Measurements from ENCODE around the gene PEPD. TPM values are rescaled to one million over a fixed set of nuclear protein-coding genes. Genes with fewer than 3 reads are reported as not detected.

The PEPD gene
- total RNA-seq, 4 donors from 2014 or later, result 58.9 to 81.0 (median 70.7) TPM

DNA sequence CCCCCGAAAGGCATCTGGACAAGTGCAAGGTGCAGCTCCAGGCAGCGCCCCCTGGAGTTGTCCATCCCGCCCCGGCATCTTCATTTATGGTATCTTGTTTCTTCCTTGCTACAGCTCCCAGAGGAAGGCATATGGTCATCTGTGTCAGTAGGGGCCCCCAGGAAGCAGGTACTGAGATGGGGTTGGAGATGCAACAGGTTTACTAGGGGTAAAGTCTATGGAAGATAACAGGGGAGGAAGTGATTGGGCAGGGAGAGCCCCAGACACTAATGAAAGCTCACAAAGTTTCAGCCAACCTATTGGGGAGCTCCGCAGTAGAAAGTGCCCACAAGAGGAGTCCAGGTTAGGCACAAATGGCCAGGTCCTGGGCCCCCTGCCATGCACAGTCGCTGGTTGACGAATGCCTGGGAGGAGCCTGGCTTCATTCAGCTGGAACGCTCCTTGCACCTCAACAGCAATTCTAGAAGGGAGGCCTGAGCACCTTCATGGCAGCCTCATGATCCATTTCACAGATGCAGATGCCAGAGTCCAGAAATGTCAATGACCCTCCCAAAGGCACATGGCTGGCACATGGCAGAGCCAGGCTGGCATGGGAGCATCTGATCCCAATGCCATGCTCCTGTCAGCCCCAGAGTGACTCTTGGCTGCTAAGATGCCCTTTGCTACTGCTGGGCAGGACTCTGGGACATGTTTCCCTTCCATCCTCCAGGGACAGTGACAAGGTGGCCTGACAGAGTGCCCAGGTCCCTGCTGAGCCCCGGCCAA, 23.8 kb upstream of the PEPD start:
- no peak for DNase-seq (ENCODE audit: low spot score in 2 of 2)
- WGBS, 2 donors, result 78 to 82% methylated on average over 9 of the region's 9 CpGs
- TF ChIP-seq, protein P1, sequence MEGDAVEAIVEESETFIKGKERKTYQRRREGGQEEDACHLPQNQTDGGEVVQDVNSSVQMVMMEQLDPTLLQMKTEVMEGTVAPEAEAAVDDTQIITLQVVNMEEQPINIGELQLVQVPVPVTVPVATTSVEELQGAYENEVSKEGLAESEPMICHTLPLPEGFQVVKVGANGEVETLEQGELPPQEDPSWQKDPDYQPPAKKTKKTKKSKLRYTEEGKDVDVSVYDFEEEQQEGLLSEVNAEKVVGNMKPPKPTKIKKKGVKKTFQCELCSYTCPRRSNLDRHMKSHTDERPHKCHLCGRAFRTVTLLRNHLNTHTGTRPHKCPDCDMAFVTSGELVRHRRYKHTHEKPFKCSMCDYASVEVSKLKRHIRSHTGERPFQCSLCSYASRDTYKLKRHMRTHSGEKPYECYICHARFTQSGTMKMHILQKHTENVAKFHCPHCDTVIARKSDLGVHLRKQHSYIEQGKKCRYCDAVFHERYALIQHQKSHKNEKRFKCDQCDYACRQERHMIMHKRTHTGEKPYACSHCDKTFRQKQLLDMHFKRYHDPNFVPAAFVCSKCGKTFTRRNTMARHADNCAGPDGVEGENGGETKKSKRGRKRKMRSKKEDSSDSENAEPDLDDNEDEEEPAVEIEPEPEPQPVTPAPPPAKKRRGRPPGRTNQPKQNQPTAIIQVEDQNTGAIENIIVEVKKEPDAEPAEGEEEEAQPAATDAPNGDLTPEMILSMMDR (IDR thresholded peaks at IDR 0.05), result no peak

DNA sequence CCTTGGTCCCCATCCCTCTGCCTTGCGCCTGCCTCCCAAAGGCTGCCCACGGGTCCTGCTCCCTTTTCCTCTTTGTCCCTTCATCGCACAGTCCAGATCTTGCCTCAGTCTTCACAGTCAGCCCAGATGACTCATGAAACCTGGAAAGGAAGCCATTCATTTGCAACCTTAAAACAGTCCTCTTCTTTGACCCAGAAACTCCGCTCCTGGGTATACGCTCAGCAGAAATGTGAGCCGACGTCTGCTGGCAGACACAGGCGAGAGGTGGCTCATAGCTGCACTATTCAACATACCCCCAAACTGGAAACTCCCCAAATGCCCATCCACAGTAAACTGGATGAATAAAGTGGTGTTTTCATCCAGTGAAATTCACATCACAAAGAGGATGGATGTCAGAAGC, 13.6 kb upstream of the PEPD start:
- TF ChIP-seq, protein P1 (IDR thresholded peaks at IDR 0.05), result no peak
- no peak for TF ChIP-seq POLR2A (IDR thresholded peaks at IDR 0.05)
- 55% methylated on average over 8 of the region's 8 CpGs for WGBS, 2 donors
- H3K4me3 ChIP-seq (ENCODE audit: low read depth, poor library complexity, severe bottlenecking), result no peak overlapping the region
- DNase-seq (ENCODE audit: low spot score in 2 of 2), result no peak
- intact Hi-C loops (cut with DNase I; ENCODE audit: low total_unique reads), result no loop called here

More for the DNA sequence above, 23.8 kb upstream of the PEPD start:
- no peak overlapping the region for H3K4me3 ChIP-seq (ENCODE audit: low read depth, poor library complexity, severe bottlenecking)
- intact Hi-C loops (cut with DNase I; ENCODE audit: low total_unique reads), result no loop called here

DNA sequence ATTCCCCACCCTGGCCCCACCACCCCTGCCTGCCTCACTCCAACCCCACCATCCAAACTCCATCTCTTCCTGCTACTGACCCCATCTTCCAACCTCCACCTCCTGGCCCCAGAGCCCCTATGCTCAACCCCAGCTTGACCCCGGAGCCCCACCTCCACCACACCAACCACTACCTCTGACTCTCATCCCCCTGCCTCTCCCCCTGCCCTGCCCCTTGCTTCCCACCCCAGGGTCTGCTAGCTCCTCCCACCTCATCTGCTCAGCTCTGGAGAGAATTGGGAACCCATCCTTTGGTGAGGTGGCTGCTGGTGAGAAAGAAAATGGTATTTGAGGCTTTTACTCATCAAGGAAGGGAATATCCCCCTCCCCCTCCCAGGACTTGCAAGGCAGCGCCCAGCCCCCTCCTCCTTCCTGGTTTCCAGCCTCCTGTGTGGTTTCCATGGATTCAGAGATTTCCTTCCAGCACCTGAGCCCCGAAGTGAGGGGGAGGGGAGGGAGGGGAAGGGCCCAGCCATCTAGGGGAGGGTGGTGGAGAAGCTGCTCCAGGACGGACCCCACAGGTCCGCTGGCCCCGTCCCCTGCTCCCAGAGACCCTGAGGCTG, 11.4 kb upstream of the PEPD start:
- TF ChIP-seq, protein P1 (IDR thresholded peaks at IDR 0.05), result no peak
- TF ChIP-seq POLR2A (IDR thresholded peaks at IDR 0.05), result no peak
- no peak overlapping the region for H3K4me3 ChIP-seq (ENCODE audit: low read depth, poor library complexity, severe bottlenecking)
- no peak for DNase-seq (ENCODE audit: low spot score in 2 of 2)
- WGBS, 2 donors, result 25 to 32% methylated on average over 6 of the region's 6 CpGs
- intact Hi-C loops (cut with DNase I; ENCODE audit: low total_unique reads), result no loop called here

DNA sequence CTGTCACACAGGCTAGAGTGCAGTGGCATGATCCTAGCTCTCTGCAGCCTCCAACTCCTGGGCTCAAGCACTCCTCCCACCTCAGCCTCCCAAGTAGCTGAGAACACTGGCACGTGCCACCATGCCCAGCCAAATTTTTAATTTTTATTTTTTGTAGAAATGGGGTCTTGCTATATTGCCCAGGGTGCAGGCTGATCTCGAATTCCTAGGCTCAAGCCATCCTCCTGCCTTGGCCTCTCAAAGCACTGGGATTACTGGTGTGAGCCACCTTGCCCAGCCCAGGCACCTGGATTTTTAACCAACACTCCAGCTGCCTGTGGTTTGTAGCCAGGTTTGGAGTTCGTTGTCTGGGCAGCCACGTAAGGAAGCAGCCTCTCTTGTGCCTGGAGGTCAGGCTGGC, 9.3 kb upstream of the PEPD start:
- intact Hi-C loops (cut with DNase I; ENCODE audit: low total_unique reads), result no loop called here
- WGBS, 2 donors, result 57 to 65% methylated on average over 4 of the region's 4 CpGs

DNA sequence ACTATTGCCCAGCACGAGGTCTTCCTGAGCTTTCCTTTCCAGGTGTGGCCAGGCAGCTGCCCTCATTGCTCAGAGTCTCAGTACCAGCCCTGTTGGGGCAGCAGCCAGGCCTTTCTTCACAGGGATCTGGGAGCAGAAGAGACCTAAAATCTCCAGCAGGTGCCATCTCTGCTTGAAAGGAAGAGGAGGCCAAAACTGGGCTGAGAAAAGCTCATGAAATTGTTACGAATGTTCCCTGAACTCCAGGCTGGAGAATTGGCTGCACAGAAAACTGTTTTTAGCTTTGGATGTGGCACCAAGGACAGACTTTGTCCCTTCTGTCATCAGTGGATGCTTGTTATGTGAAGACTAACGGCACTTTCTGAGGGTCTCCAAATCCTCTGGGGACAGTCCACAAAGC, 8.7 kb upstream of the PEPD start:
- intact Hi-C loops (cut with DNase I; ENCODE audit: low total_unique reads), result no loop called here
- 44 to 55% methylated on average over 3 of the region's 3 CpGs for WGBS, 2 donors
- TF ChIP-seq, protein P1 (IDR thresholded peaks at IDR 0.05), result no peak
- no peak for TF ChIP-seq POLR2A (IDR thresholded peaks at IDR 0.05)
- no peak for DNase-seq (ENCODE audit: low spot score in 2 of 2)
- H3K4me3 ChIP-seq (ENCODE audit: low read depth, poor library complexity, severe bottlenecking), result no peak overlapping the region

More for the DNA sequence above, 9.3 kb upstream of the PEPD start:
- no peak for DNase-seq (ENCODE audit: low spot score in 2 of 2)
- TF ChIP-seq POLR2A (IDR thresholded peaks at IDR 0.05), result no peak
- TF ChIP-seq, protein P1 (IDR thresholded peaks at IDR 0.05), result no peak
- H3K4me3 ChIP-seq (ENCODE audit: low read depth, poor library complexity, severe bottlenecking), result no peak overlapping the region
